Measurements from ENCODE around the gene FBXL16.

Gene FBXL16

GRCh38 chr16:734208-734980 lies 28.8 kb upstream of the FBXL16 start:
- no peak for DNase-seq

GRCh38 chr16:733382-734207 lies 28.0 kb upstream of the FBXL16 start:
- DNase-seq: peak in 1 of 6 experiments; percentile 22

DNA sequence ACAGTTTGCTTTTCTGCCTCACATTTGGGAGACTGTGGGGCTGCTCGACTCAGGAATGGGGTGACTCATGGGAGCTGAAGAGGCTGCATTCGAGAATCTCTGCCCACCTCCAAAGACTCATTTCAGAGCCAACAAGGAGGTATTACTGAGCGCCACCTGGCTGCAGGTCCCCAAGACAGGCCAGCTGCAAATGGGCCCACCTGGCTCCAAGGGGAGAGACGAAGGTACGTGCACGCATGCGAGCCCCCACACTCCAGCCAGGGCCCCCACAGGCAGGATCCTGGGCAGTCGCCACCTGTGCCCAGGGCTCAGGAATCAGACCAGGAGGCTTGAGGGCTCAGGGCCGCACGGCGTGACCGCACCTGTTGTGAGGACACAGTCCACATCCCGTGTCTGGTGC lies 27.3 kb upstream of the FBXL16 start:
- DNase-seq: no peak

- no peak for DNase-seq
Measured at GRCh38 chr16:732332-732731, 26.7 kb upstream of the FBXL16 start.

DNA sequence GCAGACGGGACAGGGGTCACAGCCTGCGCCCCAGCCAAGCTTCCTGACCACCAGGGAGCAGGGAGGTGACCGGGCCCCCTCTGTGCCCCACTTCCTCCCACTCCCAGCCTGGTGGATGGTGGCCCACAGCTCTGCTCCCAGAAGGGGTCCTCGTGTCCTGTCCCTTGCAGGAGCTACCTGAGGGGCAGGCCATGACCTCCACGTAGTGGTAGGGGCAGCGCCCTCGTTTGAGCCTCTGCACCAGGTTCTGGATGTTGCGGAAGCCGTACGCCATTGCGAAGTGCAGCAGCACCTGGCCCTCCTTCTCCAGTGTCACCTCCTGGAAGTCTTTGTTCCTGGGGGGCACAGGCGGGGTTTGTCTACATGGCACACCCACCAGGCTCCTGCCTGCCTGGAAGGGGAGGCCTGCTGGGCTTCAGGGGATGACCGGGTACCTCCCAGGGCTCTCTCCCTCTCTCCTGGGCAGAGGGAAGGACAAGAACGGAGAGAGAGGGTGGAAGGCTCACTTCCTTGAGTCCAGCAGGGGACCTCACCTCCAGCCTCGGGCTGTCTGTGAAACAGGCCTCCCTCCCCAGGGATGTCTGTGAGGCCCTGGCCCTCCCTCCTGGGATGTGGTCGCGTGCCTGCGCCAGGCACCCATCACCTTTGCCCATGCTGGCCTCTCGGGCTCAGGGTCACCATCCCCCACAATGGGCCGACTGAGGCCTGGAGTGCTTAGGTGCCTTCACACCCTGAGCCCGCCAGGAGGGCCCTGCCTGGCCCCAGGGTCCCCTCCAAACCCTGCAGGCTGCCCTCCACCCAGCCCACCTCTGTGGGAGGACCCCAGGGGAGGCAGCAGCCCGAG lies 25.3 kb upstream of the FBXL16 start:
- no peak for DNase-seq

DNA sequence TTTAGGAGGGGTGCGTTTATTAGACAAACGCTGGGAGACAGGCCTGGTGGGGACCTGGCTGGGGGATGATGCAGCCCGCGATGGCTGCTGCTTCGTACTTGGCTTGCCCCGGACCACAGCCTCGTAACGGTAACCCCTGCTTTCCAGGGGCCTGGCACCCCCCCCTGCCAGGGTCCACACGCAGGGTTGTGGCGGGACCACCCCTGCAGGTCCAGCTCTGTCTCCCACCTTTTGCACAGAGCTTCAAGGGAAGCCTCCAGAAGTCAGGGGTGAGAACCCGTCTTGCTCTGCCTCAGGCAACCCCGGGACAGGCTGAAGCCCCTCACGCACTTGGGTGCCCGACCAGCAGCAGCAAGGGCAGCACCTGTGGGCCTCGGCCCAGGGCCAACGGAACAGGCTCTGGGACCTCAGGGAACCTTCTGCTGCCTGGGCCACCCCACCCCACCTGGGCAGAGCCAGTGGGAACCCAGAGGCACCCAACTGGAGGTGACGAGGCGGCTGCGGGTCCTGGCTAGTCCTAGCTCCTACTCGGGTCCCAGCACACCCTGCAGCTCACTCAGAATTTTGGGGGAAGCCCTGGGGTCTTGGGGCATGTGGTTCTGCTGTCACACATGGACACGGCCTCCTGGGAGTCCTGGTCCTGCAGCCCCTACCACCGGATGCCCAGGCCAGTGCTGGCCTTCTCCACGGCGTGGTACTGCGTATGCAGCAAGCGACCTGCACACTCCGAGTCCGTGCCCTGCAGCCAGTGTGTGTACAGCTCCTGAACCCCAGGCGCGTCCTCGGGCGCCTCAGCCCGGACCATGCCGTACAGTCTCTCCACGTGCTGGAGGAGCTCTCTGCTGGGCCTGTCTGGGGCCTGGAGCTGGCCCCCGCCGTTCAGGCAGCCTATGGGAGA lies 24.4 kb upstream of the FBXL16 start:
- no peak for DNase-seq

- DNase-seq: peak in 1 of 6 experiments; percentile 9
Measured at GRCh38 chr16:728890-729744, 23.5 kb upstream of the FBXL16 start.

GRCh38 chr16:728131-728889 lies 22.7 kb upstream of the FBXL16 start:
- peak; percentile 11 to 44 (median 36) for DNase-seq

DNA sequence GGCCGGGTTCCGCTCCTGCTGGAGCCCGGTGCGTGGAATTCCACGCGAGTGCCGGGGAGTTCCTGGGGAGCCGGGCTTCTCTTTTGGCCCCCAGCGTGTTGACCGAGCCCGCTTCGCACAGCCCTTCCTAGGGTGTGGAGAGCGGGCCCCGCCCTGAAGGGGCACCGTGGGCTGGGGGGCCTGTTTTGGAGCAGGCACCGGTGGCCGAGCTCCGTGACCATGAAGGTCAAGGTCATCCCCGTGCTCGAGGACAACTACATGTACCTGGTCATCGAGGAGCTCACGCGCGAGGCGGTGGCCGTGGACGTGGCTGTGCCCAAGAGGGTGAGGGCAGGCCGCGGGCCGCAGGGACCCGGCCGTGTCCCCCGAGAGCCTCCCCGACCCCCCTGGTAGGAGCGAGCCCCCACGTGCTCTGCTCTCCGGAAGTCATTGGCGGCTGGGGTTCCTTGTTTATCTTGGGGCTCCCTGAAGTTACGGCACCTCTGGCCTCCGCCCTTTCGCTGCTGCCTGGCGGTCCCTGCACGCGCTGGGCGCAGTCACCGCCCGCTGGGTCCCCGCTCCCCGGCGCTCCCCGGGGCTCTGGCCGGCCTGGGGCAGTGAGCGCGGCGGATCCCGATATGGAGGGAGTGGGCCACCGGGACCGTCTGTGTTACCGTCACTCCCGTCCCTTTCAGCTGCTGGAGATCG lies 21.8 kb upstream of the FBXL16 start:
- DNase-seq: peak in 1 of 6 experiments; percentile 38

DNA sequence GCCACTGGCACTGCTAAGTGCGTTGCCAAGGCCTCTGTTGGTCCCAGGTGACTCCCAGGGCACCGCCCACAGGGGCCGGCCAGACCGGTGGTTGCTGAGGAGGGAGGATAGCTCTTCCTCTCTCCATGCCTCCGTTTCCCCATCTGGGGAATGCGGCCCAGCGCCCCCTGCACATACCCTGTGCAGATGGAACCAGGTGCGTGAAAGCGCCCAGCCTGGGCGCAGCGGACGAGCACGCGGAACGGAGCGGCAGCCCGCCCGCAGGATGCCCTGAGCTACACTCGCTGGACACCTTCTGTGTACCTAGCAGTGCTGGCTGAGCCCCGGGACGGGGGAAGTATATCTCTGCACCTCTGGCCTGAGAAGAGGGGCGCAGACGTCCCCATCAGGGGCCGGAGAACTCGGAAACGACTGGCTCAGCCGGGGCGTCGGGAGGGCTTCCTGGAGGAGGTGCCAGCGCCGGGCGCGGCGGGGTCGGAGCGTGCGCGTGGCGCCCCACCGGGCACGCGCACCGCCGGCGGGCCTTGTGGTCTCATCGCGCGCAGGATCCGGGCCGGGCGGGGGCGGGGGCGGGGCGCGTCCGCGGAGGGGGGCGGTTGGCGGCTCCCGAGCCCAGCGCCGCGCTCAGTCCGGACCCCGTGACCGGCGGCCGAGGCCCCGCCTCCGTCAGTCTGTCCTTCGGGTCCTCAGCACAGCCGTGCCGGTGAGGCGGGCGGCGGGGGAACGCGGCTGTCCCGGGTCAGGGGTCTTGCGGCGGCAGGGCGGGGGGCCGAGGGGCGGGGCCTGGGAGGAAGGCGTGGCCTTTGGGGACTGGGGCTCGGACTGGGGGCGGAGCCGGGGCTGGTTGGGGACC lies 21.1 kb upstream of the FBXL16 start, which contains the start of the genes CCDC78 and HAGHL:
TSS of gene CCDC78 (minus strand) at position 6 of the 853 bp plus-strand sequence. CDS start 76 bp downstream, outside the sequence.
TSS of gene HAGHL (plus strand) at position 669 of the 853 bp plus-strand sequence. CDS start 404 bp downstream, outside the sequence.
- DNase-seq: peak in 5 of 6 experiments; percentile 33 to 57 (median 53)

DNA sequence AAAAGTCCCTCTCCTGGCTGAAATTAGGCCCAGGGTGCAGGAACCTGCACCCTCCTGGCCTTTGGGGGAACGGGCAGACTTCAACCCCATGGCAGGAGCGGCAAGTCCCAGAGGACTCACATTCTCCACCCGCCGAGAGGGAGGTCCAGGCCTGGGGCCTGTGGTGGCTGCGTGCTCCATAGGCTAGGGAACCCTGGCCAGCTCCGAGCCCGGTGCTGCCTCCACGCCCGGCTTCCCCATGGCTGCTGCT lies 20.5 kb upstream of the FBXL16 start:
- DNase-seq: no peak

DNA sequence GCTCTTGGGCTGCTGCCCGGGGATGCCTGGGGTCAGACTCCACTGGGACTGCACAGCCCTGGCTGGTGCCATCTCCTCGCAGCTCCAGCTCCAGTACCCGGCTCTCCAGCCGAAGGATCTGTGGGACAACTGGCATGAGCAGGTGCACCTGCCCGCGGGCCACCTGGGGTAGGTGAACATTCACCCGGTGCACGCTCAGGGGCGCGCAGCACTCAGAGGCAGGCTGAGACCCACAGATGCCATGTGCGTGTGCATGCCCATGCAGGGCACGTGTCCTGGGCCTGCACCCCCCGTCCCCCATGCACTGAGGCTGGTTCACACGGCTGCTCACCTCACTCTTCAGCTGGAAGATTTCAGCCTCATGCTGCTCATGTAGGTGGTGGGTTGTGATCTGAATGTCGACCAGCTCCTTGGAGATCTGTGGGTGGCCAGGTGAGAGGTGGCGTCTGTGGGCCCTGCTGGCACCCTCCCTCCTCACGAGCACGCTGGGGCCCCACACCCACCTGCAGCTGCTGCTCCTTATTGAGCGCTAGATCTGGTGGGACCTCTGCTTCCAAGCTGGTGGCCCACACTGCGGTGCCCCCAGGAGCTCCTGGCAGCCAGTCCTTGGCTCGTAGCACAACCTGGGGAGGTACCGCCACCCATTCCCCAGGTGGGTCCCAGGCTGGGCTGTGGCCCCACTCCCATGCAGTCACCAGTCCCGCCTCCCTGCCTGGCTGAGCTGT lies 20.0 kb upstream of the FBXL16 start:
- no peak for DNase-seq

- DNase-seq: no peak
Measured at GRCh38 chr16:725041-725376, 19.4 kb upstream of the FBXL16 start.

DNA sequence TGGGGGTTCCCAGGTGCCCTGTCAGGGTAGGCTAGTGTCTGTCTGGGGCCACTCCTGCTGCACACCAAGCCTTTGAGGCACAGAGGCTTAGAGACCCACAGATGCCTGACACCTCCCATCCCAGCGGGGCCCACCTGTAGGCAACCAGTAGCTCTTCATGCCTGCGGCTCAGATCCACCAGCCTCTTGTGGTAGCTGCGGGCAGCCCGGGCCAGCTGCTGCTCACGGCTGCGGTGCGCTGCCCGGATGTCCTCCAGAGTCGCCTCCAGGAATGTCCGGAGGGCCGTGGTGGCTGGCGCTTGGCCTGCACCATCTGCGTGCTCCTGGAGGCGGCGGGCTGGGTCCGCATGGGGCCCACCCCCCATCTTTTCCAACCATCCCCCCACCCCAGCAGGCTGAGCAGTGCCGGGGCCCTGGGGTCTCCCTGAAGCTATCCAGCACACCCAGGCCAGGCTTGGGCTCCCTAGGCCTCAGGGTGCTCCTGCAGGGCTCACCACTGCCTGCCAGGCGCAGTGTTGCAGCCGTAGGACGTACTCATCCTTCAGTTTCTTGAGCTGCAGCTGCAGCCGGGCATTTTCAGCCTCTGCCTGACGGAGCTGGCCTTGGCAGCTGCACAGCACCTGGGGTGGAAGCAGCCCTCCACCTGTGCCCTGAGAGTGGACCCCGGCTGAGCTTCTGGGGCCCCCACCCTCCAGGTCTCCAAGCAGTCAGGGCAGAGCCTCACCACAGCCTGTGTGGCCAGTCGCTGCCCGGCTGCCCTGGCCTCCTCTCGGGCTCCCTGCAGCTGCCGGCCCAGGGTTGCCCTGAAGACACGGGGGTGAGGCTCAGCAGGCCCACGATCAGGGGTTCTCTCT lies 18.8 kb upstream of the FBXL16 start:
- no peak for DNase-seq

GRCh38 chr16:723695-724094 lies 18.1 kb upstream of the FBXL16 start:
- no peak for DNase-seq

DNA sequence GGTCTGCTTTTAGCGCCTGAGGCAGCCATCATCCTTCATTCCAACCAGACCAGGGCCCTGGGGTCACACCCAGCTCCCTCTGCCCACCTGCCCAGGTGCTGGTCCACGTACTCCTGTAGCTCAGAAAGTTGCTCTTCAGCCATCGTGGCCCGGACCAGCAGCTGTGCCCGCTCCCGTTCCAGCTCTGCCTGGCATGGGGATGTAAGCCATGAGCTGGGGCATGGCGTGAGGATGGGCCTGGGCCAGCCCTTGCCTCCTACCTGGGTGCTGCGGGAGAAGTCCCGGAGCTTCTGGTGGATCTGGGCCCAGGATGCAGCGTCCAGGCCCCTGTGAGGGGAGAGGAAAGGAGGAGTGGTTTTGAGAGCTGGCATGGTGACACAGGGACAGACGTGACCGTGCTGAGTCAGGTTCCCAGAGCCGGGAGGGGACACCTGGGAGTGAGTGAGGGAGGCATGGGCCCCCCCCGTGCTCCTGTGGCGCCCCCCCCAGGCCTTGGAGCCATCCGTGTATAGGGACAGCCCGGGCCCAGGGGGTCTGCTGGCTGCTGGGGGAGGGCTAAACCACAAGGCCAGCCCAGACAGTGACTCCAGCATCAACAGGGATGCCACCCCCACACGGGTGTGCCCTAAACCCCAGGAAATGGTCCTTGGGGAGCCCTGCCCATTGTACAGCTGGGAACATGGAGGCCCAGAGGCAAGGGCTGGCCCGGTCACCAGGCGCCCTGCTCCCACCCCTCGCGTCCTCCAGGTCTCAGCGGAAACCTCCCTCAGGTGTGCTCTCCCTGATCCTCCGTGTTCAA lies 17.4 kb upstream of the FBXL16 start:
- DNase-seq: no peak
